ENCODE measurements around the gene DGKB. TPM values are rescaled to one million over a fixed set of nuclear protein-coding genes. Genes with fewer than 3 reads are reported as not detected.

The DGKB gene
- total and polyA plus RNA-seq, 7 donors: 0.39 to 22.4 (median 11.3) TPM; not detected in 2

- TF ChIP-seq, protein P1, sequence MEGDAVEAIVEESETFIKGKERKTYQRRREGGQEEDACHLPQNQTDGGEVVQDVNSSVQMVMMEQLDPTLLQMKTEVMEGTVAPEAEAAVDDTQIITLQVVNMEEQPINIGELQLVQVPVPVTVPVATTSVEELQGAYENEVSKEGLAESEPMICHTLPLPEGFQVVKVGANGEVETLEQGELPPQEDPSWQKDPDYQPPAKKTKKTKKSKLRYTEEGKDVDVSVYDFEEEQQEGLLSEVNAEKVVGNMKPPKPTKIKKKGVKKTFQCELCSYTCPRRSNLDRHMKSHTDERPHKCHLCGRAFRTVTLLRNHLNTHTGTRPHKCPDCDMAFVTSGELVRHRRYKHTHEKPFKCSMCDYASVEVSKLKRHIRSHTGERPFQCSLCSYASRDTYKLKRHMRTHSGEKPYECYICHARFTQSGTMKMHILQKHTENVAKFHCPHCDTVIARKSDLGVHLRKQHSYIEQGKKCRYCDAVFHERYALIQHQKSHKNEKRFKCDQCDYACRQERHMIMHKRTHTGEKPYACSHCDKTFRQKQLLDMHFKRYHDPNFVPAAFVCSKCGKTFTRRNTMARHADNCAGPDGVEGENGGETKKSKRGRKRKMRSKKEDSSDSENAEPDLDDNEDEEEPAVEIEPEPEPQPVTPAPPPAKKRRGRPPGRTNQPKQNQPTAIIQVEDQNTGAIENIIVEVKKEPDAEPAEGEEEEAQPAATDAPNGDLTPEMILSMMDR (IDR thresholded peaks at IDR 0.05): no peak
- no peak for TF ChIP-seq POLR2A (IDR thresholded peaks at IDR 0.05)
- no peak for TF ChIP-seq EP300 (IDR thresholded peaks at IDR 0.05)
- no peak for TF ChIP-seq POLR2AphosphoS5 (IDR thresholded peaks at IDR 0.05)
- Histone ChIP-seq H3K9me3 (no peaks in the 10 kb centered on the region), H3K27me3 (no peaks in the 10 kb centered on the region), H3K27ac (no peak overlapping the region), H3K36me3 (no peaks in the 10 kb centered on the region), H3K4me1 (no peaks in the 10 kb centered on the region), H3K4me3 (no peak overlapping the region)
- 77 to 82% methylated on average over 4 of the region's 4 CpGs for WGBS, 2 donors
- intact Hi-C loops (cut with DNase I): no loop called here
- no peak for DNase-seq
Observed at GRCh38 chr7:14817829-14818614, 84.5 kb downstream of the DGKB start.

DNA sequence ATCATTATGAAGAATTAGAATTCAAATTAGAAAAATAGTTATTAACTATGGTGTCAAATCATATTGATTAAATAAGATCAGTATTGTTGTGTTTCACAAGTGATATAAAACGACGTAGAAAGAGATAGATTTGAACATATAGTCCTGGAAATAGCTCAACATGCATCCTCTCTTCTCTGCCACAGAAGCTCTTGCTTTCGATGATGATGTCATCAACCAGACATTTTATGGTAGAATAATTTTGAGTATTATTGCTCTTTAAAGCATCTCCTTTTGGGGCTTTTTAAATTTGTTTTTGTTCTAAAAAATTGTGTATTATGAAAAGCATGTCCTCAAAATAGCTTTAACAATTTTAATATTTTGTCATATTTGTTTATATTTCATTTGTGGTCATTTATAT, 95.0 kb downstream of the DGKB start:
- WGBS, 2 donors: 89 to 91% methylated on average over 3 of the region's 3 CpGs
- intact Hi-C loops (cut with DNase I): no loop called here
- H3K27ac ChIP-seq: peak overlapping the region in 1 of 4 donors; percentile 16
- H3K36me3 ChIP-seq: no peaks in the 10 kb centered on the region
- no peak for DNase-seq
- H3K9me3 ChIP-seq: no peaks in the 10 kb centered on the region
- no peaks in the 10 kb centered on the region for H3K27me3 ChIP-seq
- H3K4me3 ChIP-seq: no peak overlapping the region
- TF ChIP-seq POLR2A (IDR thresholded peaks at IDR 0.05): no peak
- no peak for TF ChIP-seq EP300 (IDR thresholded peaks at IDR 0.05)
- TF ChIP-seq, protein P1 (IDR thresholded peaks at IDR 0.05): no peak
- TF ChIP-seq POLR2AphosphoS5 (IDR thresholded peaks at IDR 0.05): no peak
- peaks cover 0 to 5% (median 3%) of the 10 kb centered on the region in 4 donors for H3K4me1 ChIP-seq

DNA sequence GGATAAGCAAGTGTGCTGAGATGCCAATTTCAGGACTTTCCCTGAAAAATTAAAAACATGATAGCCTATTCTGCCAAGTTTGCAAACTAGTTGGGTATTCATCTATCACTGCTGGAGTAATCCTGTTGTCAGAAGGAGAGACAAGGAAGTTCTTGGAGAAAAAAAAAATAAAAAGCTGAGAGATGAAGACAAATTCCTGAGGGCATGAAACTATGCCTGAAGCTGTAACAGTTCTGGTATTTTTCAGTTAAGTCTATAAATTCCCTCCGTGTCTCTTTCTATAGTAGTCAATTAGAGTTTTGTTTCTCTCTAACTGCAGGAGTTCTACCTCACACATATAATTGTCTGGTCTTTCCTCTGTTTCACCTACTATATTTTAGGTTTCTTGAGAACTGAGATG, 95.7 kb downstream of the DGKB start:
- intact Hi-C loops (cut with DNase I): no loop called here
- Histone ChIP-seq H3K4me1 (peaks cover 0 to 5% (median 3%) of the 10 kb centered on the region in 4 donors), H3K27ac (peak overlapping the region in 1 of 4 donors; percentile 16), H3K36me3 (no peaks in the 10 kb centered on the region), H3K9me3 (no peaks in the 10 kb centered on the region), H3K4me3 (no peak overlapping the region), H3K27me3 (no peaks in the 10 kb centered on the region)
- 40 to 59% methylated on average over 1 of the region's 1 CpG for WGBS, 2 donors
- no peak for DNase-seq
- no peak for TF ChIP-seq POLR2A (IDR thresholded peaks at IDR 0.05)
- no peak for TF ChIP-seq POLR2AphosphoS5 (IDR thresholded peaks at IDR 0.05)
- no peak for TF ChIP-seq EP300 (IDR thresholded peaks at IDR 0.05)
- TF ChIP-seq, protein P1 (IDR thresholded peaks at IDR 0.05): no peak

DNA sequence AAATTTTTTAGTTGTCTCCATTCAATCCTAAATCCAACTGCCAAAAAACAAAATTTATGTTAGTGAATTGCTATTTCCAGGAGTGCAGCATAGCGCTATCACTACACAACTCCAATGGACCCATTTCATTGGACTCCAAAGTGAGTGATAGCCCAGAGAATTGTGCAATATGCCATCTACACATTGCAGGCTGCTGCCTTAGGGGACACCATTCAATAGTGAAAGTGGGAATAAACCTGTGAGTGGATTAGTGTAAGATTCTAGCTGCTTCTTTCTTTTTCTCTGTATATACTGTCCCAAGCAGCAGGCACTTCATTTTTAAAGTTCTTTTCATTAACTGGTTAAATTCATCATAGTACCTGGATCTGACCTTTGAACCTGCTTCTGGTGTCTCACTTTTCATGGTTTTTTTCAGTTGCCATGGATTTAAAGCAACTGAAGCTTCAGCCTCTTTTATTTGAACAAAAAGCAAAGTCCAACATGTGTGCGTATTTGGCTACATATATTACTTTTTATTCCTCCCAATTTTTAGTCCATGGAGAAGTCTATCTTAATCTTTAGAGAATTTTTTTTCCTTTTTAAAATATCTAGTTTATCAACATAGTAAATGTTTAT, 97.3 kb downstream of the DGKB start:
- Histone ChIP-seq H3K4me3 (no peak overlapping the region), H3K27me3 (no peaks in the 10 kb centered on the region), H3K36me3 (no peaks in the 10 kb centered on the region), H3K27ac (no peak overlapping the region), H3K9me3 (no peaks in the 10 kb centered on the region), H3K4me1 (peaks cover 0 to 5% (median 3%) of the 10 kb centered on the region in 4 donors)
- TF ChIP-seq, protein P1 (IDR thresholded peaks at IDR 0.05): no peak
- TF ChIP-seq EP300 (IDR thresholded peaks at IDR 0.05): no peak
- no peak for TF ChIP-seq POLR2AphosphoS5 (IDR thresholded peaks at IDR 0.05)
- no peak for TF ChIP-seq POLR2A (IDR thresholded peaks at IDR 0.05)
- intact Hi-C loops (cut with DNase I): no loop called here
- DNase-seq: no peak
- 59 to 84% methylated on average over 2 of the region's 2 CpGs for WGBS, 2 donors

Measured in sigmoid colon (tissue), 7 donors.